ENCODE data around the gene TSHZ2.

DNA sequence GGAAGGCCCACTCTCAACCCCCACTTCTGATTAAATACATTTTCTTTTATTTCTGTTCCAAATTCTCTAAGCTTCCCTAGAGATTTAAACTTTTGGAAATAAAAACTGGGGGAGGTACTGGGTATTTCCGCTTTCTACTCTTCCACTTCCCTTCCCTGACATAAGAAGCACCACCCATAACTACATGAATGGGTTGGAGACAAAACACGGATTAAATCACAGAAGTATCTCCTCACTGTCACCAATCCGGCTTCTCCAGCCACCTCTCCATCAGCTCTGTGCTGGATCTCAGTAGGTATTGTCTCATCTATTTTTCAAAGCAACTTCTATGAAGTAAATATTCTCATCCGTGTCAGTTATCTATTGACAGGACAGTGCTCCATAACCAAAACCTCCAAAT is 150.7 kb downstream of the TSHZ2 start:
- TF ChIP-seq, protein P1, sequence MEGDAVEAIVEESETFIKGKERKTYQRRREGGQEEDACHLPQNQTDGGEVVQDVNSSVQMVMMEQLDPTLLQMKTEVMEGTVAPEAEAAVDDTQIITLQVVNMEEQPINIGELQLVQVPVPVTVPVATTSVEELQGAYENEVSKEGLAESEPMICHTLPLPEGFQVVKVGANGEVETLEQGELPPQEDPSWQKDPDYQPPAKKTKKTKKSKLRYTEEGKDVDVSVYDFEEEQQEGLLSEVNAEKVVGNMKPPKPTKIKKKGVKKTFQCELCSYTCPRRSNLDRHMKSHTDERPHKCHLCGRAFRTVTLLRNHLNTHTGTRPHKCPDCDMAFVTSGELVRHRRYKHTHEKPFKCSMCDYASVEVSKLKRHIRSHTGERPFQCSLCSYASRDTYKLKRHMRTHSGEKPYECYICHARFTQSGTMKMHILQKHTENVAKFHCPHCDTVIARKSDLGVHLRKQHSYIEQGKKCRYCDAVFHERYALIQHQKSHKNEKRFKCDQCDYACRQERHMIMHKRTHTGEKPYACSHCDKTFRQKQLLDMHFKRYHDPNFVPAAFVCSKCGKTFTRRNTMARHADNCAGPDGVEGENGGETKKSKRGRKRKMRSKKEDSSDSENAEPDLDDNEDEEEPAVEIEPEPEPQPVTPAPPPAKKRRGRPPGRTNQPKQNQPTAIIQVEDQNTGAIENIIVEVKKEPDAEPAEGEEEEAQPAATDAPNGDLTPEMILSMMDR (IDR thresholded peaks at IDR 0.05; ENCODE audit: poor library complexity, severe bottlenecking), result no peak
- no peak for TF ChIP-seq POLR2AphosphoS5 (IDR thresholded peaks at IDR 0.05)
- no peak for TF ChIP-seq TAF1 (IDR thresholded peaks at IDR 0.05; ENCODE audit: low read depth)
- no peak for TF ChIP-seq REST (IDR thresholded peaks at IDR 0.05; ENCODE audit: borderline replicate concordance)
- no peak for TF ChIP-seq EZH2 (IDR thresholded peaks at IDR 0.05; ENCODE audit: borderline replicate concordance, insufficient read depth, low read length, poor library complexity, severe bottlenecking)
- TF ChIP-seq MXI1 (conservative IDR thresholded peaks at IDR 0.05; ENCODE audit: poor library complexity, severe bottlenecking), result no peak
- no peak for TF ChIP-seq EP300 (conservative IDR thresholded peaks at IDR 0.05; ENCODE audit: poor library complexity, severe bottlenecking)
- TF ChIP-seq RAD21 (conservative IDR thresholded peaks at IDR 0.05), result no peak
- TF ChIP-seq SMC3 (conservative IDR thresholded peaks at IDR 0.05; ENCODE audit: poor library complexity), result no peak
